Gastroesophageal sphincter (tissue), 3 donors: ENCODE data around the gene CTNNA2.

ENCODE experiments used
- EP300 ChIP-seq: sonication (generic); formaldehyde crosslinking; IDR thresholded peaks from one replicate; pipeline ENCODE4 v1.6.1; 2017; ENCODE audit warnings: antibody characterized with exemption, mild to moderate bottlenecking
- POLR2A ChIP-seq, 2 donors: fragments of 450-650 bp; IDR thresholded peaks; one replicate each; pipeline ENCODE4 v1.6.1; 2017; ENCODE audit warnings: antibody characterized with exemption in 2 of 2, mild to moderate bottlenecking in 2 of 2, moderate library complexity in 1 of 2
- POLR2AphosphoS5 ChIP-seq: sonication (generic); formaldehyde crosslinking; IDR thresholded peaks from one replicate; pipeline ENCODE4 v1.6.1; 2017; ENCODE audit warnings: antibody characterized with exemption
- TF ChIP-seq, protein P1 (sequence below), 4 experiments: fragments of 200-600 bp in 2 of 4; fragments of 450-650 bp in 2 of 4; sonication (generic) in 1 of 4; IDR thresholded peaks; one replicate each; pipeline ENCODE4 v1.5.1; 2017 to 2019; ENCODE audit warnings: antibody characterized with exemption in 4 of 4, mild to moderate bottlenecking in 2 of 4, moderate library complexity in 2 of 4

DNA sequence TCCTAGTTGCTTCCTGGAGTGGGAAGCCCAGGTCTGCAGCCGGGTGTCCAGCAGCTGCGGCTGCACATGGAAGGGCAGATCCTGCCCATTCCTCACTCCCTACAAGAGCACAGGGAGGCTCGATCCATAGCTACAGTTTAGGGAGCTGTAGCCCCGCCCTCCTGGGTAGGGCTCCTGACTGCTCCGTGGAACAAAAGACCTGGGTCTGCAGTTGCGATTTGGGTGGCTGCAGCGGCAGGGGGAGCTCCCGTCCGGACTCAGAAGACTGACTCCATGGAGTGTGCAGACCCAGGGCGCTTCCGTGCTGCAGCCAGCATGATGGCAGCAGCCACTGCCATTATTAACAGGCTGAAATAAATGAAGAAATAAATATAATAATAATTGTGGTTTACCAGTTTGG lies 157.3 kb downstream of the CTNNA2 start:
- TF ChIP-seq, protein P1, sequence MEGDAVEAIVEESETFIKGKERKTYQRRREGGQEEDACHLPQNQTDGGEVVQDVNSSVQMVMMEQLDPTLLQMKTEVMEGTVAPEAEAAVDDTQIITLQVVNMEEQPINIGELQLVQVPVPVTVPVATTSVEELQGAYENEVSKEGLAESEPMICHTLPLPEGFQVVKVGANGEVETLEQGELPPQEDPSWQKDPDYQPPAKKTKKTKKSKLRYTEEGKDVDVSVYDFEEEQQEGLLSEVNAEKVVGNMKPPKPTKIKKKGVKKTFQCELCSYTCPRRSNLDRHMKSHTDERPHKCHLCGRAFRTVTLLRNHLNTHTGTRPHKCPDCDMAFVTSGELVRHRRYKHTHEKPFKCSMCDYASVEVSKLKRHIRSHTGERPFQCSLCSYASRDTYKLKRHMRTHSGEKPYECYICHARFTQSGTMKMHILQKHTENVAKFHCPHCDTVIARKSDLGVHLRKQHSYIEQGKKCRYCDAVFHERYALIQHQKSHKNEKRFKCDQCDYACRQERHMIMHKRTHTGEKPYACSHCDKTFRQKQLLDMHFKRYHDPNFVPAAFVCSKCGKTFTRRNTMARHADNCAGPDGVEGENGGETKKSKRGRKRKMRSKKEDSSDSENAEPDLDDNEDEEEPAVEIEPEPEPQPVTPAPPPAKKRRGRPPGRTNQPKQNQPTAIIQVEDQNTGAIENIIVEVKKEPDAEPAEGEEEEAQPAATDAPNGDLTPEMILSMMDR (IDR thresholded peaks at IDR 0.05) = no peak
- TF ChIP-seq POLR2A (IDR thresholded peaks at IDR 0.05) = no peak
- TF ChIP-seq POLR2AphosphoS5 = no peak
- no peak for TF ChIP-seq EP300
